CD14-positive monocyte (primary cell): Measurements from ENCODE around the gene IRF7. TPM values are rescaled to one million over a fixed set of nuclear protein-coding genes. Genes with fewer than 3 reads are reported as not detected.
"Not testable (repeated sequence)": the region's sequence is repeated elsewhere in the genome, so short reads cannot be mapped to it uniquely, and the experiment has no call there.

Experiments
- DNase-seq, 3 donors: peaks; one replicate each; pipeline ENCODE4 v3.0.0-alpha.2; 2011 to 2022
- H2AFZ ChIP-seq: 2 replicates; pipeline ENCODE4 v1.6.0; 2012; ENCODE audit warnings: mild to moderate bottlenecking, low read depth, low read length, inconsistent platforms; ENCODE audit not compliant: insufficient read depth, poor library complexity, severe bottlenecking
- H3K27ac ChIP-seq, 2 donors: 1 replicate in 1 of 2; 2 replicates in 1 of 2; pipeline ENCODE4 v1.5.1; 2012 to 2013; ENCODE audit warnings: low read length in 2 of 2, control low read depth in 1 of 2, inconsistent platforms in 1 of 2, low read depth in 1 of 2, mild to moderate bottlenecking in 1 of 2
- H3K27me3 ChIP-seq, 2 donors: one replicate each; pipeline versions ENCODE4 v1.6.0 to v1.6.1; 2011 to 2013; ENCODE audit warnings: low read length in 2 of 2; ENCODE audit not compliant: control insufficient read depth in 2 of 2, insufficient read depth in 2 of 2
- H3K36me3 ChIP-seq, 2 donors: replicated peaks in 1 of 2; 1 replicate in 1 of 2; 2 replicates in 1 of 2; pipeline versions ENCODE4 v1.5.1 to v1.6.1; 2012 to 2013; ENCODE audit warnings: low read length in 2 of 2, control low read depth in 1 of 2, inconsistent platforms in 1 of 2, mild to moderate bottlenecking in 1 of 2; ENCODE audit not compliant: insufficient read depth in 2 of 2, control insufficient read depth in 1 of 2
- H3K4me1 ChIP-seq, 2 donors: 1 replicate in 1 of 2; 2 replicates in 1 of 2; pipeline versions ENCODE4 v1.5.1 to v1.6.1; 2012 to 2013; ENCODE audit warnings: low read length in 2 of 2, control low read depth in 1 of 2, inconsistent platforms in 1 of 2, mild to moderate bottlenecking in 1 of 2, moderate library complexity in 1 of 2; ENCODE audit not compliant: insufficient read depth in 2 of 2, control insufficient read depth in 1 of 2
- H3K4me2 ChIP-seq: replicated peaks from 2 replicates; pipeline ENCODE3; 2012; ENCODE audit warnings: low read length, moderate library complexity, mild to moderate bottlenecking; ENCODE audit not compliant: poor library complexity, severe bottlenecking; ENCODE audit errors: extremely low read depth
- H3K4me3 ChIP-seq, 3 experiments: fragments of 200-600 bp in 1 of 3; sonication (generic) in 1 of 3; replicated peaks in 1 of 3; 1 replicate in 2 of 3; 2 replicates in 1 of 3; pipeline ENCODE4 v1.5.1; 2011 to 2013; ENCODE audit warnings: low read length in 3 of 3, mild to moderate bottlenecking in 3 of 3, control low read depth in 2 of 3, low read depth in 2 of 3, inconsistent platforms in 1 of 3, moderate library complexity in 1 of 3
- H3K79me2 ChIP-seq: 2 replicates; pipeline ENCODE4 v1.6.0; 2012; ENCODE audit warnings: mild to moderate bottlenecking, control low read depth, inconsistent platforms, low read length, moderate library complexity; ENCODE audit not compliant: insufficient read depth
- H3K9ac ChIP-seq: 2 replicates; pipeline ENCODE4 v1.6.0; 2017; ENCODE audit warnings: low read length, mild to moderate bottlenecking; ENCODE audit not compliant: insufficient read depth, poor library complexity, severe bottlenecking
- H3K9me3 ChIP-seq, 2 donors: replicated peaks in 1 of 2; 1 replicate in 1 of 2; 2 replicates in 1 of 2; pipeline versions ENCODE4 v1.5.1 to v1.6.1; 2012 to 2013; ENCODE audit warnings: low read length in 2 of 2, control low read depth in 1 of 2; ENCODE audit not compliant: control insufficient read depth in 1 of 2, insufficient read depth in 1 of 2
- H4K20me1 ChIP-seq: 2 replicates; pipeline ENCODE4 v1.6.0; 2012; ENCODE audit warnings: mild to moderate bottlenecking, low read length, control low read depth, moderate library complexity; ENCODE audit not compliant: insufficient read depth
- H3K27ac Mint-ChIP-seq, 7 donors: one replicate each; pipeline ENCODE4 v1.8.0; 2020; ENCODE audit warnings: mild to moderate bottlenecking in 7 of 7, mixed read lengths in 7 of 7, moderate library complexity in 6 of 7, inconsistent platforms in 2 of 7
- H3K27me3 Mint-ChIP-seq, 3 donors: one replicate each; pipeline ENCODE4 v1.8.0; 2021 to 2022; ENCODE audit warnings: low read depth in 3 of 3, mild to moderate bottlenecking in 3 of 3, mixed read lengths in 3 of 3, moderate library complexity in 3 of 3, inconsistent platforms in 1 of 3
- H3K36me3 Mint-ChIP-seq, 2 donors: one replicate each; pipeline ENCODE4 v1.8.0; 2020; ENCODE audit warnings: mixed read lengths in 2 of 2, inconsistent platforms in 1 of 2, mild to moderate bottlenecking in 1 of 2
- H3K4me1 Mint-ChIP-seq: one replicate; pipeline ENCODE4 v1.8.0; 2020; ENCODE audit warnings: mild to moderate bottlenecking, mixed read lengths
- H3K4me3 Mint-ChIP-seq, 2 donors: one replicate each; pipeline ENCODE4 v1.8.0; 2020; ENCODE audit warnings: mild to moderate bottlenecking in 2 of 2, mixed read lengths in 2 of 2, moderate library complexity in 1 of 2
- H3K9me3 Mint-ChIP-seq, 7 donors: one replicate each; pipeline ENCODE4 v1.8.0; 2020 to 2022; ENCODE audit warnings: mixed read lengths in 7 of 7, mild to moderate bottlenecking in 6 of 7, moderate library complexity in 6 of 7, inconsistent platforms in 2 of 7
- CTCF ChIP-seq: fragments of 200-600 bp; IDR thresholded peaks from one replicate; pipeline ENCODE4 v1.8.0; 2022; ENCODE audit warnings: antibody characterized with exemption, mild to moderate bottlenecking
- WGBS: methylation state at CpG from one replicate; pipeline ENCODE4 v1.1.5; 2013; ENCODE audit warnings: missing lambda C conversion rate; ENCODE audit not compliant: insufficient coverage; 5-methylcytosine and 5-hydroxymethylcytosine counted together
- intact Hi-C, 2 donors: fragments of 100-400 bp; cut with micrococcal nuclease; formaldehyde crosslinking; loops; one replicate each; pipeline versions ENCODE4 v1.15.0 to v1.15.1; 2023
- polyA plus RNA-seq, 3 donors: library from polyadenylated mRNA; depleted of rRNA in 1 of 3; unstranded in 2 of 3; stranded (reverse) in 1 of 3; fragments of 300-500 nt in 2 of 3; fragments of >200 nt in 1 of 3; fragmentation: Illumina TruSeq in 2 of 3; gene quantifications; 1 replicate in 2 of 3; 2 replicates in 1 of 3; pipeline ENCODE4 v1.2.3, GENCODE V29; 2012 to 2021

The IRF7 gene
- polyA plus RNA-seq, 3 donors = 38.6 to 125 (median 42.9) TPM

- Histone ChIP-seq H3K36me3 (peaks cover 31 to 57% of the 10 kb centered on the region in 2 donors), H3K9ac (no peak overlapping the region), H4K20me1 (no peaks in the 10 kb centered on the region), H3K79me2 (no peaks in the 10 kb centered on the region), H2AFZ (no peak overlapping the region), H3K9me3 (peaks cover 0 to 6% of the 10 kb centered on the region in 2 donors), H3K27ac (peak overlapping the region; percentile 27), H3K27me3 (no peaks in the 10 kb centered on the region), H3K4me2 (no peak overlapping the region), H3K4me1 (no peaks in the 10 kb centered on the region), H3K4me3 (no peak overlapping the region)
- Mint-ChIP-seq H3K9me3 (peaks cover 0 to 12% (median 4%) of the 10 kb centered on the region in 7 donors), H3K27ac (peak overlapping the region in 2 of 7 donors; percentile 57 to 70), H3K4me1 (no peaks in the 10 kb centered on the region), H3K36me3 (peaks cover 35 to 79% of the 10 kb centered on the region in 2 donors), H3K27me3 (peaks cover 0 to 4% (median 0%) of the 10 kb centered on the region in 3 donors), H3K4me3 (no peak overlapping the region)
- WGBS = 96% methylated on average over 10 of the region's 15 CpGs
- intact Hi-C loops = no loop called here
- DNase-seq = no peak
- no peak for TF ChIP-seq CTCF
These were observed 38.1 kb upstream of the IRF7 start for GRCh38 chr11:653837-654236.

DNA sequence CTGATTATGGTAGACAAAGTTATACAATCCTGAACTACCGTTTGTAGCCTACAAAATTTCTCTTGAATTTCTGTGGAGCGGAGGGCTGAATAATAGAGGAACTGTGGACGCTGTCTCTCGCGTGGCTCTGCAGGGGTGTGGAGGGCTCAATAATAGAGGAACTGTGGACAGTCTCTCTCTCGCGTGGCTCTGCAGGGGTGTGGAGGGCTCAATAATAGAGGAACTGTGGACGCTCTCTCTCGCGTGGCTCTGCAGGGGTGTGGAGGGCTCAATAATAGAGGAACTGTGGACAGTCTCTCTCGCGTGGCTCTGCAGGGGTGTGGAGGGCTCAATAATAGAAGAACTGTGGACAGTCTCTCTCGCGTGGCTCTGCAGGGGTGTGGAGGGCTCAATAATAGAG, 37.4 kb upstream of the IRF7 start:
- H3K9me3 ChIP-seq = not testable (repeated sequence)
- peaks cover 34 to 79% of the 10 kb centered on the region in 2 donors for H3K36me3 Mint-ChIP-seq

More for the DNA sequence above, 37.4 kb upstream of the IRF7 start:
- H3K4me3 Mint-ChIP-seq, H3K9ac ChIP-seq, H4K20me1 ChIP-seq, H3K79me2 ChIP-seq, H3K27me3 ChIP-seq, H3K27me3 Mint-ChIP-seq, intact Hi-C loops, H2AFZ ChIP-seq, H3K4me2 ChIP-seq, H3K4me1 Mint-ChIP-seq, H3K4me1 ChIP-seq, H3K4me3 ChIP-seq: not testable (repeated sequence)
- Histone ChIP-seq H3K36me3 (peaks cover 25 to 57% of the 10 kb centered on the region in 2 donors), H3K27ac (peak overlapping the region; percentile 27)
- WGBS = 32% methylated on average over 10 of the region's 14 CpGs
- peak; percentile 18 to 38 (median 34) for DNase-seq
- Mint-ChIP-seq H3K9me3 (peaks cover 0 to 12% (median 4%) of the 10 kb centered on the region in 7 donors), H3K27ac (peak overlapping the region in 4 of 7 donors; percentile 55 to 72 (median 64))
